Measurements from ENCODE around the gene AGAP1. TPM values are rescaled to one million over a fixed set of nuclear protein-coding genes. Genes with fewer than 3 reads are reported as not detected.

Gene AGAP1
- total RNA-seq, 1 donor from 2014 or later: 43.9 TPM

DNA sequence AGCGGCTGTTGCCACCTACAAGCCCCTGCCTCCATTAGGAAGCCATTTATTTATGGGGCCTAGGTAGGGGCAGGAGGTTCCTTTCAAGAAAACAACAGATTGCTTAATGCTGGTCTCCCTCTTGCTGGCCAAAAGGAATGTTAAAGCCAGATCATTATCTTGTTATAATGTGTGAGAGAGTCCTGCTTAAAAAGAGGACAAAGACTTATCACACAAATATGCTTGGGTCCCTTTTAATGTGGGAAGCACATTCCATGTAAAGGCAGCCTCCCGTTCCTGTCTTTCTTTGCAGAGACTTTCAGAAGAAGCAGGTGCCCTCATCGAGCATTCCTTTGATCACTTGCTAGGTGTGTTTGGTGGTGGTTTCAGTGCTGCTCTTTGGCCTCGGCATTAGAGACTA lies 76.4 kb downstream of the AGAP1 start:
- Mint-ChIP-seq H3K4me3 (ENCODE audit: unreplicated experiment) (no peak overlapping the region), H3K9me3 (ENCODE audit: unreplicated experiment) (no peaks in the 10 kb centered on the region), H3K36me3 (ENCODE audit: low read depth, unreplicated experiment) (peaks cover 3% of the 10 kb centered on the region), H3K27ac (ENCODE audit: unreplicated experiment) (no peak overlapping the region), H3K4me1 (ENCODE audit: unreplicated experiment) (peaks cover 18% of the 10 kb centered on the region), H3K27me3 (ENCODE audit: unreplicated experiment) (peaks cover 7% of the 10 kb centered on the region)
- DNase-seq (ENCODE audit: low spot score): no peak
- no peak for TF ChIP-seq CTCF (IDR thresholded peaks at IDR 0.05; ENCODE audit: unreplicated experiment)

GRCh38 chr2:235570966-235571692 lies 77.3 kb downstream of the AGAP1 start:
- no peak overlapping the region for H3K27ac Mint-ChIP-seq (ENCODE audit: unreplicated experiment)
- H3K4me3 Mint-ChIP-seq (ENCODE audit: unreplicated experiment): no peak overlapping the region
- peaks cover 3% of the 10 kb centered on the region for H3K36me3 Mint-ChIP-seq (ENCODE audit: low read depth, unreplicated experiment)
- no peaks in the 10 kb centered on the region for H3K9me3 Mint-ChIP-seq (ENCODE audit: unreplicated experiment)
- no peak for TF ChIP-seq CTCF (IDR thresholded peaks at IDR 0.05; ENCODE audit: unreplicated experiment)
- no peak for DNase-seq (ENCODE audit: low spot score)
- H3K27me3 Mint-ChIP-seq (ENCODE audit: unreplicated experiment): peaks cover 7% of the 10 kb centered on the region
- peaks cover 17% of the 10 kb centered on the region for H3K4me1 Mint-ChIP-seq (ENCODE audit: unreplicated experiment)

DNA sequence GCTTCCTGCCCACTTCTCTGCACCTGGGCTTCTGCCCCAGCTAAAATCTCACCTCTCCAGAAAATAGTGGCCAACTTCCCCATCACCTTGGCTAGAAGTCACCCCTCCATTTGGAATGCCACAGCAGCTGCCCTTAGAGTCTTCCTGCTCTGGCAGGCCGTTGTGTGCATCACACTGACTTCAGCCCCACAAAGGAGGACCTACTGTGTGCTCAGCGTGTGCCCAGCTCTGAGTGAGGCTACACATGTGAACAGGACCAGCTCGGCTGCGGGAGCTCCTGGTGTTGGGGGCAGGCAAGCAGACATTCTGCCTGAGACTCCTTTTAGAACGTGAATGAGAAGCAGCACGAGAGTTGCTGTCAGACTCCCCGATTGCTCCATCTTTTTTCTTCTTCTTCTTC lies 78.7 kb downstream of the AGAP1 start:
- no peak overlapping the region for H3K4me3 Mint-ChIP-seq (ENCODE audit: unreplicated experiment)
- H3K27me3 Mint-ChIP-seq (ENCODE audit: unreplicated experiment): peaks cover 4% of the 10 kb centered on the region
- no peaks in the 10 kb centered on the region for H3K9me3 Mint-ChIP-seq (ENCODE audit: unreplicated experiment)
- H3K36me3 Mint-ChIP-seq (ENCODE audit: low read depth, unreplicated experiment): peaks cover 3% of the 10 kb centered on the region
- no peak for DNase-seq (ENCODE audit: low spot score)
- no peak for TF ChIP-seq CTCF (IDR thresholded peaks at IDR 0.05; ENCODE audit: unreplicated experiment)
- H3K27ac Mint-ChIP-seq (ENCODE audit: unreplicated experiment): no peak overlapping the region
- peaks cover 4% of the 10 kb centered on the region for H3K4me1 Mint-ChIP-seq (ENCODE audit: unreplicated experiment)

DNA sequence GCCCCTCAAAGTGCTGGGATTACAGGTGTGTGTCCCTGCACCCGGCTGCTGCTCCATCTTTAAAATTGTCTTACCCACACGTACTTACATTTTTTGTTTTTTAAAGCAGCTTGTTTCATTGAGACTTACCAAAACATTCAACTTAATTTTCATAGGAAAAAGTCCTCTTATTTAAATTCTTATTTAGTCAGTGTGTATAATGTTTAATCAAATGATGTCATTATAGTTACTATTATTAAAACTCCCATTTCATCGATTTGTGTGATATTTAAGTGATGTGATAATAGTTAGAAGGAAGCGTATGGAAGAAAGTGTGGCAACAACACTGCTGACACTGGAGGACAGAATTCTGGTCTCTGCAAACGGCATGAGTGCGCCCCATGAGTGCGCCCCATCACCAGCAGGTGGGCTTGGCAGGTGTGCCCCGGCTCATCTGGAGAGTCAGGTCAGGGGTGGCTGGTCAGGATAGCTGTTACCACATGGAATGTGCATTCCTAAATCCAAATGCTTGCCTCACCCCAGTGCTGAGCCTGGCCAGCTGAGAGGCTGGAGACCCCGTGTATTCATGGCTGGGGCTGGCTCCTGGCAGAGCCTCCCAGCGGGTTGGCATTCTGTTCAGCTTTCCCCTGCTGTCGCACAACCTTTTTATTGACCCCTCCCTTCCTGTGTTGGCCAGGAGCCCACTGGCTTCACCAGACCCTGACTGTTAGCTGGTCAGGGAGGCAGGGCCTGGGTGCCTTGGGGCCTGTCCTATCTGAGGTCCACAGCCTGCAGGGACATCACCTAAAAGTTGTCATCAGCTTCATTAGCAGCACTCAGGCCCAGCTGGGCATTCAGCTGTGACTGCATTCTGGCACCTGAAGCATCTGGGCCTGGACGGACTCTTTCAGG lies 79.7 kb downstream of the AGAP1 start:
- no peak overlapping the region for H3K27ac Mint-ChIP-seq (ENCODE audit: unreplicated experiment)
- H3K4me3 Mint-ChIP-seq (ENCODE audit: unreplicated experiment): no peak overlapping the region
- H3K9me3 Mint-ChIP-seq (ENCODE audit: unreplicated experiment): no peaks in the 10 kb centered on the region
- DNase-seq (ENCODE audit: low spot score): no peak
- no peak for TF ChIP-seq CTCF (IDR thresholded peaks at IDR 0.05; ENCODE audit: unreplicated experiment)
- no peaks in the 10 kb centered on the region for H3K36me3 Mint-ChIP-seq (ENCODE audit: low read depth, unreplicated experiment)
- peaks cover 4% of the 10 kb centered on the region for H3K27me3 Mint-ChIP-seq (ENCODE audit: unreplicated experiment)
- peaks cover 4% of the 10 kb centered on the region for H3K4me1 Mint-ChIP-seq (ENCODE audit: unreplicated experiment)

DNA sequence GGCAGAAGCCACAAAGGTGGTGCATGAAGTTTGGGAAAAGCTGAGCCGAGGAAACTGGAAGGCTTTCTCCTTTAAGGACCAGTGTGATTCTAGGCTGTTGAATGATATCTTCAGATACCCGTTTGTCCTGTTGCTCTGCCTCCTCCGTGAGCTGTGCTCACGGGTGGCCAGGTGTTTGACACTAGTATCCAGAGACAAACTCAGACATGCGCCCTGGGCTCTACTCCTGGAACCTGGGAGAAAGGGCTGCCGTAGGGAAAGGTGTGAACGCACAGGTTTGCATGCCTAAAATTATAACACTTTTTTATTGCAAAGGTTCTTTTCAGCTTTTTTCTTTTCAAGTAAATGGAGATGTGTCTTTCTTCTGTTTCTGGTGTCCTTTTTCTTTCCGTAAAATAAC lies 81.6 kb downstream of the AGAP1 start:
- no peak for TF ChIP-seq CTCF (IDR thresholded peaks at IDR 0.05; ENCODE audit: unreplicated experiment)
- DNase-seq (ENCODE audit: low spot score): no peak
- Mint-ChIP-seq H3K27ac (ENCODE audit: unreplicated experiment) (no peak overlapping the region), H3K4me1 (ENCODE audit: unreplicated experiment) (peaks cover 3% of the 10 kb centered on the region), H3K36me3 (ENCODE audit: low read depth, unreplicated experiment) (no peaks in the 10 kb centered on the region), H3K4me3 (ENCODE audit: unreplicated experiment) (no peak overlapping the region), H3K9me3 (ENCODE audit: unreplicated experiment) (no peaks in the 10 kb centered on the region), H3K27me3 (ENCODE audit: unreplicated experiment) (peaks cover 4% of the 10 kb centered on the region)
